GM19395 (cell line): ENCODE data around the gene AHNAK.
A peak's percentile ranks its signal among the peaks of the same experiment; 100 is the strongest.
"Not testable (repeated sequence)": the region's sequence is repeated elsewhere in the genome, so short reads cannot be mapped to it uniquely, and the experiment has no call there.

Source experiments
- ATAC-seq: cut with Tn5 transposase; IDR thresholded peaks from one replicate; pipeline ENCODE4 v1.9.1; 2021; ENCODE audit warnings: mild to moderate bottlenecking, moderate library complexity; ENCODE audit not compliant: unreplicated experiment

The AHNAK gene

DNA sequence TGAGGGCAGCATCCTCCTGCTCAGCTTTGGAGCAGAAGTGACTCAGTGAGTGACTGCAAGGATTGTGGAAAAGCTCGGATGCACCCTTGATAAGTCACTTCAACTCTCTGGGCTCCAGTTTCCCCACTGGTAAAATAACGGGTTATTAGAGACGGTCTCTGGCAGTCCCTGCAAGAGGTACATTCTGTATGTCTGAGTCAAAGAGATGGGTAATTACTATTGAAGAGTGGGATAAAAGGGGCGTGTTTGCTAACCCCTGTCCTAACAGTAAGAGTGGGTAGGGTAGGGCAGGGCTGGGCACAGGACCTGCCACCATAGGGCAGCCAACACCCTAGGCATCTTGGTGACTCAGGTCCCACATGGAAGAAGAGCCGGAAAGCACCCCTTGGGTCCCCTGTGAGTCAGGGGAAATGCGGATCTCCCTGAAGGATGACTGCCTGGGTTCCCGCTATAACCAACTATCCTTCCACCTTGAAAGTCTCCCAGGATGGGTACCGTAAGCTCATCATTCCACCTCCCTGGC, 7.3 kb upstream of the AHNAK start:
- no peak for ATAC-seq

DNA sequence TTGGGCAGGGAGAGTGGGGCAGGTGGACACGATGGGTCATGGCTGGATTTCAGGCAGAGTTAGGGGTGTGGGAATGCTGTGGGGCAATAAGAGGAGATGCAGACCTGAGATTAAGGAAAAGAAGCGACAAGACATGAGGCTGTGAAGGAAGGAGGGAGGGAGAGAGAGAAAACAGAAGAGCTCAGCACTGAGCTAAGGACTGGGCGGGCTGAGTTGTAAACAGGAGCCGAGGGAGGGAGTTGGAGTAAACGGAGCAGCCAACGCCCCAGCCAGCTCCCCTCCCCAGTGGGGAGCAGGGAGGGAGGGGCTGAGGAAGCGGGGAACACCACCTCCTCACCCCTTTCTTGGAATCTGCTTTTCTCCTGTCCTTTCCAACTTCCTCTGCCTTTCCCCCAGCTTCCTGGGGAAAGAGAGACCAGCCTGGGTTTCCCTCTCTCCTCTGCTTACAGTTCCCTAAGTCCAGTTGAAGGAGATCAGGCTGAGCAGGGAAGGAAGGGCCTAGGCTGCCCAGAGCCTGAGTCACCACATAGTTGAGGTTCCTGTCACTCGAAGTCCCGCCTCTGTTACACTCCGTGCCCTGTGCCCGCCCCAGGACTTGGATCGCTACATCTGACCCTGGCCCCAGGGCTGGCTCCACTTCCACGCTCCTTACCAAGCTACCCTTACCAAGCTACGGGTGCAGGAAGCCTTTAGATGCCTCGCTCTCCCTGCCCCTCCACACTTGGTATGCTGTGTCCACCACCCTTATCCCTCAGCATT, 6.7 kb upstream of the AHNAK start:
- no peak for ATAC-seq

GRCh38 chr11:62552485-62553079, 6.0 kb upstream of the AHNAK start:
- ATAC-seq = no peak

GRCh38 chr11:62550478-62550877, 3.9 kb upstream of the AHNAK start:
- not testable (repeated sequence) for ATAC-seq

- ATAC-seq = no peak
Observed at GRCh38 chr11:62548545-62549335, 2.1 kb upstream of the AHNAK start.

- no peak for ATAC-seq
Observed at GRCh38 chr11:62547691-62548281, 1.2 kb upstream of the AHNAK start.

- no peak for ATAC-seq
Observed at GRCh38 chr11:62546929-62547625, 471 bp upstream of the AHNAK start.

DNA sequence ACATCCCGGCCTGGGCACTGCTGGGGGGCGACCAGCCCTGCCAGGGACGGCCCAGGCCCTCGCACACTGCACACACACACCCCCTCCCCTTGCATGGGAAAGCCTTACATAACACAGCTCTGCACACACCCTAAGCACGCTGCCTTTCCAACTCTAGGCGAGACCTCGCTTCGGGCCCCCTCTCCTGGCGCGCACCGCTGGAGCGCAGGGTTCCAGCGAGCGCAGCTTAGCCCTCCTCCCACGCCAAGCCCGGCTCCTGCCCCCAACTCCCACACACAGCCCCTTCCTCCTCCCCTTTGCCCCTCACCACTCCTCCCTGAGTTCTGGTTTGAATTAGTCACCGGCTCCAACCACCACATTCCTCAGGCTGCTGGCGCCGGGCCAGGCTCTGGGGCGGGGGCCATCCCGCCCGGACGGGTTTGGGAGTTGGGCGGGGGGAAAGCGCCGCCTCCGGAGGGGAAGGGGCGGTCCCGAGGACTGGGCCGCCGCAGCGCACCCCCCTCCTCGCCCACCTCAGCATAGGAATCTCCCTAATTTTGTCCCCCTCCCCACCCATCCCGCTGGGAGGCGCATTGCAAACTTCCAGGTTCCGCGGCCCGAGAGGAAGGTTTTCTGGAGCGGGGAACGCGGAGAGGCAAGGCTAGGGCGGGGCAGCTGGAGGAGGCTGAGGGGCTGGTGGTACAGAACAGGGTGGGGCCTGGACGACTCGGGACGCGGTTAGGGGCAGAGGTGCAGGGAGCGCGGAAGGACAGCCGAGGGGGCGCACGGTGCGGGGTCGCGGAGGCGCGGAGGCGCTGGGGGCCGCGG, 966 bp downstream of the AHNAK start:
- ATAC-seq = no peak

GRCh38 chr11:62544581-62545436, 1.8 kb downstream of the AHNAK start:
- no peak for ATAC-seq

DNA sequence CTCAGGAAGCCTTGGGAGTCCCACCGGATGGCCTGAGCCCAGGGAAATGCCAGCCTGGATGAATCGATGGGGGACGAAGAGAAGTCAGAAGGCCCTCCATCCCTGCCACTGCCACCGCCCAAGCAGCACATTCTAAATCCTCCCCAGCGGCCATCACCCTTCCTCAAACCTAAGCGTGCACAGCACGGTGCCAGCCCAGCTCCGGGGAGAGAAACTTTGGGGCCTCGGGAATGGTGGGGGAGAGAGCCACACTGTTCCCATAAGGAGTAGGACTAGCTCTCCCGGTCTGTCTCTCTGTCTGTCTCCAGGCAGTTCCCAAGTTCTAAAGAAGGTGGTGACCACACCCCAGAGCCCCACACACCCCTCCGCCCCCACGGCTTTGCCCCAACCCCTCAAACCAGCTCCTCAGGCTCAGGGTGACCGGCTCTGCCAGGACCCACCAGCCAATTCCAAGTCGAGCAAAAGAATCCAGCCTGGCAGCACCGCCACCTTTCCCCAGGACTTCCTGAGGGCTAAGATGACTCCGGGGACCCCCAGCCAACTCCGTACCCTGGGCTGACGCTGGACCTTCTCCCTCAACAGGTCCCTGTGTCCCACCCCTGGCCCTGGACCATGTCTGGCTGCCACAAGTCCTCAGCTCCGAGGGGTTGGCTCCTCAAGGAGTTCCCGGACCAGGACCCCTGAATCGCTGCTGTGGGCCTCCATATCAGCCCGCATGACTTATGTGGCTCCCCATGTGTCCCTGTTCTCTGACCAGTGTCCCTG, 2.7 kb downstream of the AHNAK start:
- ATAC-seq = no peak

GRCh38 chr11:62542750-62543567, 3.6 kb downstream of the AHNAK start:
- ATAC-seq = no peak

GRCh38 chr11:62542111-62542745, 4.4 kb downstream of the AHNAK start:
- ATAC-seq = no peak

GRCh38 chr11:62540804-62541701, 5.6 kb downstream of the AHNAK start:
- ATAC-seq = peak; percentile 62

DNA sequence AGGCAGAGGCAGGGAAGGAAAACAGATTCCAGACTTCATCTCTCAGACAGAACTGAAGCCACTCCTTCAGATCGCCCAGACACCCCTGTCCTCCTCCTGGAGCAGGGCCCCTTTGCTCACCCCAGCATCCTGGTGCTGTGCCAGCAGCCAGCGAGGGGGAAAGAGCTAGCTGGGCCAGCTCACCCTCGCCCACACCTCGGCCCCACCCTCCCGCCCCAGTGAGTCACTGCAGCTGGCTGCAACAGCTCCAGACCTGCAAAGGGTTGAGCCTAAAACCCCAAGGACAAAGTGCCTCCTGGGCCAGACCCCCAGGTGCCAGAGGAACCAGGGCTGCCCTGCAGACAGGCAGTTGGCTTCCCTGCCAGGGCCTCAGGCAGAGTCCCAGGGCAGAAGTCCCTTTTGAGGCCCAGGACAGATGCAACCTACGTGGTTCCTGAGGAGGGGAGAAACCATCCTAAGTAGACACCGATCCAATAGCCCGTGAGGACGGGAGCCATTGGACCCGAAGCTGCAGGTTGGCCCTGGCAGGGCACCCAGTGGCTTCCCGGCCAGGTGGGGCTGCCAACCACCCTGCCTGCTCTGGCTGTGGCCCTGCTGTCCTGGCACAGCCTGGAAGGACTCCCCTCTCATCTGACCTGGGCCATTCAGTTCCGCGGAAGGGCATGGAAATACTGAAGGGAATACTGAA, 7.2 kb downstream of the AHNAK start:
- no peak for ATAC-seq
